K562 (cell line): Measurements from ENCODE around the gene GNA15. TPM values are rescaled to one million over a fixed set of nuclear protein-coding genes. Genes with fewer than 3 reads are reported as not detected.
"Not testable (repeated sequence)": the region's sequence is repeated elsewhere in the genome, so short reads cannot be mapped to it uniquely, and the experiment has no call there.

Experiments used
- ATAC-seq: fragments of 200-7000 bp; cut with Tn5 transposase; 3 replicates; pipeline ENCODE4 v1.9.1; 2020; ENCODE audit warnings: moderate library complexity
- BruUV-seq: library from RNA; stranded (reverse); fragments of 400-500 nt; replicated peaks from 2 replicates; lab custom pipeline; 2021; lab: Mats Ljungman, UMichigan
- CTCF ChIA-PET: fragments of 300-600 bp; formaldehyde crosslinking; extraction: SDS; loops from one replicate; lab custom pipeline; 2021; ENCODE audit warnings: low intra/inter-chr PET ratio; lab: Yijun Ruan, JAX
- POLR2A ChIA-PET: fragments of 300-600, 350-650 bp; sonication (Branson Sonifier 250); formaldehyde crosslinking; extraction: SDS; loops from one replicate; lab custom pipeline; 2021; ENCODE audit warnings: antibody characterized with exemption, inconsistent platforms; lab: Yijun Ruan, JAX
- DNase-seq, 4 experiments: peaks; one replicate each; pipeline versions ENCODE4 v3.0.0 to v3.0.0-alpha.2; 2011 to 2018; ENCODE audit warnings: low spot score in 3 of 4, mixed read lengths in 3 of 4; ENCODE audit errors: extremely low read depth in 1 of 4
- FAIRE-seq: peaks from 2 replicates; lab custom pipeline; 2011; peaks lifted over from hg19 to GRCh38; lab: Jason Lieb, UNC
- H2AFZ ChIP-seq: 2 replicates; pipeline ENCODE4 v1.6.0; 2011; ENCODE audit warnings: low read depth, low read length, control low read depth, inconsistent platforms
- H3K27ac ChIP-seq: fragments of 200-600 bp; 3 replicates; pipeline ENCODE4 v1.8.0; 2011; ENCODE audit warnings: low read depth, mild to moderate bottlenecking, control low read depth, inconsistent platforms, low read length, moderate library complexity, mixed read lengths; ENCODE audit errors: extremely low read depth
- H3K27me3 ChIP-seq, 2 experiments: fragments of 300-600 bp in 1 of 2; 2 replicates in 1 of 2; 3 replicates in 1 of 2; pipeline versions ENCODE4 v1.6.0 to v1.8.0; 2011; ENCODE audit warnings: inconsistent platforms in 2 of 2, low read length in 2 of 2, mild to moderate bottlenecking in 1 of 2, mixed read lengths in 1 of 2, moderate library complexity in 1 of 2; ENCODE audit not compliant: control insufficient read depth in 2 of 2, insufficient read depth in 2 of 2
- H3K36me3 ChIP-seq: fragments of 300-600 bp; 3 replicates; pipeline ENCODE4 v1.8.0; 2011; ENCODE audit warnings: mild to moderate bottlenecking, low read length, inconsistent platforms; ENCODE audit not compliant: control insufficient read depth, insufficient read depth
- H3K4me1 ChIP-seq, 2 experiments: fragments of 200-600 bp in 1 of 2; replicated peaks in 1 of 2; 2 replicates in 1 of 2; 3 replicates in 1 of 2; pipeline versions ENCODE4 v1.5.1 to v1.8.0; 2011; ENCODE audit warnings: inconsistent platforms in 2 of 2, low read length in 2 of 2, mild to moderate bottlenecking in 1 of 2, mixed read lengths in 1 of 2, moderate library complexity in 1 of 2; ENCODE audit not compliant: control insufficient read depth in 2 of 2, insufficient read depth in 2 of 2
- H3K4me2 ChIP-seq: 2 replicates; pipeline ENCODE4 v1.6.1; 2011; ENCODE audit warnings: low read length, control low read depth, inconsistent platforms, mixed read lengths; ENCODE audit not compliant: insufficient read depth
- H3K4me3 ChIP-seq: fragments of 200-600 bp; sonication (generic), shearing (Covaris generic); 2 replicates; pipeline ENCODE4 v1.5.1; 2016; ENCODE audit warnings: control low read depth, inconsistent platforms
- H3K79me2 ChIP-seq: fragments of 200-600 bp; 3 replicates; pipeline ENCODE4 v1.8.0; 2011; ENCODE audit warnings: low read length, inconsistent platforms; ENCODE audit not compliant: control insufficient read depth, insufficient read depth
- H3K9ac ChIP-seq, 2 experiments: 2 replicates each; pipeline versions ENCODE4 v1.6.0 to v1.6.1; 2011; ENCODE audit warnings: low read depth in 2 of 2, low read length in 2 of 2, control low read depth in 1 of 2, inconsistent platforms in 1 of 2, mild to moderate bottlenecking in 1 of 2, mixed read lengths in 1 of 2; ENCODE audit not compliant: insufficient read depth in 1 of 2
- H3K9me1 ChIP-seq: one replicate; pipeline ENCODE4 v1.6.0; 2011; ENCODE audit warnings: inconsistent platforms, mild to moderate bottlenecking, low read length, moderate library complexity; ENCODE audit not compliant: control insufficient read depth, insufficient read depth
- H3K9me3 ChIP-seq: replicated peaks from 2 replicates; pipeline ENCODE4 v1.5.1; 2011; ENCODE audit warnings: low read depth, low read length, inconsistent platforms; ENCODE audit not compliant: control insufficient read depth, insufficient read depth
- H4K20me1 ChIP-seq: replicated peaks from 2 replicates; pipeline ENCODE4 v1.6.1; 2011; ENCODE audit warnings: low read length, inconsistent platforms, mixed read lengths; ENCODE audit not compliant: control insufficient read depth, insufficient read depth
- HMGXB4 ChIP-seq: sonication (generic); formaldehyde crosslinking; IDR thresholded peaks from 2 replicates; pipeline ENCODE4 v1.8.1; 2023; ENCODE audit warnings: mild to moderate bottlenecking, missing genetic modification reagents
- MBD1 ChIP-seq: fragments of 250-450 bp; sonication (Bioruptor Pico); IDR thresholded peaks from 2 replicates; pipeline ENCODE4 v1.8.0; 2022; ENCODE audit warnings: inconsistent platforms
- ZNF512 ChIP-seq: IDR thresholded peaks from 2 replicates; pipeline ENCODE4 v1.6.1; 2016; ENCODE audit warnings: missing genetic modification characterization, missing compliant biosample characterization
- WGBS: fragments of 100-300 bp; shearing (Covaris generic); methylation state at CpG from one replicate; pipeline ENCODE4 v1.1.6; 2016; ENCODE audit warnings: low coverage, mixed read lengths; ENCODE audit not compliant: insufficient coverage; ENCODE audit errors: missing lambda C conversion rate; 5-methylcytosine and 5-hydroxymethylcytosine counted together
- in situ Hi-C: fragments of 300-500 bp; cut with MboI; formaldehyde crosslinking; loops from 4 replicates; pipeline ENCODE4 v1.15.0; 2018; ENCODE audit warnings: inconsistent platforms, mixed read lengths
- intact Hi-C: fragments of 100-400 bp; cut with micrococcal nuclease; formaldehyde crosslinking; loops from 2 replicates; pipeline ENCODE4 v1.14.2; 2022
- polyA plus RNA-seq, 8 experiments: library from polyadenylated mRNA; depleted of rRNA in 4 of 8; stranded (reverse) in 5 of 8; unstranded in 3 of 8; fragments of >200 nt; fragmentation: Nextera tagmentation in 2 of 8; fragmentation: Illumina TruSeq in 1 of 8; extraction: Ambion mirVana in 2 of 8; extraction: Trizol in 1 of 8; gene quantifications; 2 replicates each; pipeline versions ENCODE4 v1.2.1 to v1.2.3, GENCODE V29; 2011 to 2014; ENCODE audit warnings: inconsistent platforms in 1 of 8, missing spikeins in 1 of 8
- total RNA-seq, 7 experiments: library from RNA; depleted of rRNA in 6 of 7; stranded (reverse); fragments of >200 nt in 6 of 7; fragmentation: Illumina TruSeq in 2 of 7; extraction: Trizol in 2 of 7; gene quantifications; 2 replicates each; pipeline versions ENCODE4 v1.2.1 to v1.2.3, GENCODE V29; 2011 to 2021; ENCODE audit warnings: low replicate concordance in 1 of 7
- TF ChIP-seq, protein P1 (sequence below): fragments of 450-650 bp; formaldehyde crosslinking; IDR thresholded peaks from 2 replicates; pipeline ENCODE4 v1.4.0; 2020; ENCODE audit warnings: mild to moderate bottlenecking, moderate library complexity

GNA15 gene
- total and polyA plus RNA-seq, 9 of the 15 experiments (the other 6 are each of a cell fraction or from before 2014, with no cell fraction given), result 0.03 to 0.24 (median 0.11) TPM; not detected in 1

DNA sequence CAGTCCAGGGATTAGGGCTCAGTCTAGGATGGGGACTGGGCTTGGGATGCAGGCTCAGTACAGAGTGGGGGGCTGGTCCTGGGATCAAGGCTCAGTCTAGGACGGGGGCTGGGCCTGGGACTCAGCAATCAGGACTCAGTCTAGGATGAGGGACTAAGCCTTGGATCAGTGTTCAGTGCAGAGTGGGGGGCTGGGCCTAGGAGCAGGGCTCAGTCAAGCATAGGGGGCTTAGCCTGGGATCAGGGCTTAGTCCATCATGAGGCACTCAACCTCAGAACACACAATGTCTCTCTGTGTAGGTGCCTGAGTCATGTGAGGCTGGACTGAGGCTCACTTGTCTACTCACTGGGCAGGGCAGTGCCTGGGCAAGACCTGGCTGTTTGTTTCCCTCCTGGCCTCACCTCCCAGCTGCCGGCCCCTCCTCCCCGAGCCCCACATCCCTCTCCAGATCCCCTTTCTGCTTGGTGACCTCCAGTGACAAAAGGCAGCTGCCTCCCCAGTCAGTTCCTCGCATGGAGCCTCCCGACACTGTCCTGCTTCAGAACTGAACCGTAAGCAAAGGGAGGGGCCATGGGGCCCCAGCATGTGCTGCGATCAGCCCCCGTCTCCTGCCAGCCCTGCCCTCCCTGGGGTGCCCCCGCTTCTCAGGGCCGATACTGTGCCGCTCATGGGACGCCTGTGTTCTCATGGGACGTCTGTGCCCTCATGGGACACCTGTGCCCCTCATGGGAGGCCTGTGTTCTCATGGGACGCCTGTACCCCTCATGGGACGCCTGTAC, 36.2 kb downstream of the GNA15 start:
- H3K79me2 ChIP-seq, result no peaks in the 10 kb centered on the region
- ChIA-PET CTCF (interaction anchor here (0.6 kb wide), 3 partner anchors 88 to 331 kb away, joined by 3 read pairs; partner anchors contain the start of gene ZNF555), POLR2A (interaction anchor here (1.0 kb wide), 1 partner anchor 12 kb away, joined by 4 read pairs; no protein-coding TSS in a partner anchor)
- DNase-seq (no peak), ATAC-seq (no peak), FAIRE-seq (no peak)
- no peaks in the 10 kb centered on the region for H3K9me3 ChIP-seq
- no peak overlapping the region for H3K27ac ChIP-seq
- H3K4me2 ChIP-seq, result no peak overlapping the region
- no peaks in the 10 kb centered on the region for H4K20me1 ChIP-seq
- H3K9me1 ChIP-seq, result no peaks in the 10 kb centered on the region
- TF ChIP-seq HMGXB4 (CRISPR knock-in tag), result no peak
- TF ChIP-seq, protein P1, sequence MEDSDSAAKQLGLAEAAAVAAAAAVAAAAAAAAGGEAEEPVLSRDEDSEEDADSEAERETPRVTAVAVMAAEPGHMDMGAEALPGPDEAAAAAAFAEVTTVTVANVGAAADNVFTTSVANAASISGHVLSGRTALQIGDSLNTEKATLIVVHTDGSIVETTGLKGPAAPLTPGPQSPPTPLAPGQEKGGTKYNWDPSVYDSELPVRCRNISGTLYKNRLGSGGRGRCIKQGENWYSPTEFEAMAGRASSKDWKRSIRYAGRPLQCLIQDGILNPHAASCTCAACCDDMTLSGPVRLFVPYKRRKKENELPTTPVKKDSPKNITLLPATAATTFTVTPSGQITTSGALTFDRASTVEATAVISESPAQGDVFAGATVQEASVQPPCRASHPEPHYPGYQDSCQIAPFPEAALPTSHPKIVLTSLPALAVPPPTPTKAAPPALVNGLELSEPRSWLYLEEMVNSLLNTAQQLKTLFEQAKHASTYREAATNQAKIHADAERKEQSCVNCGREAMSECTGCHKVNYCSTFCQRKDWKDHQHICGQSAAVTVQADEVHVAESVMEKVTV (CRISPR knock-in tag), result no peak
- no peak for TF ChIP-seq MBD1 (CRISPR knock-in tag)
- TF ChIP-seq ZNF512 (tag), result no peak
- WGBS, result 48% methylated on average over 8 of the region's 15 CpGs
- H3K27me3 ChIP-seq, result no peaks in the 10 kb centered on the region
- 0 out of 4 replicates have a peak overlapping the region, but pooled peaks of 1 of the 2 experiments have one; percentile 1 for H3K9ac ChIP-seq
- BruUV-seq, result no TSS peak
- no peak overlapping the region for H2AFZ ChIP-seq
- intact Hi-C loops, result no loop called here
- peaks cover 9 to 14% of the 10 kb centered on the region in 2 experiments; a peak in 4 of 5 replicates for H3K4me1 ChIP-seq
- H3K36me3 ChIP-seq, result no peaks in the 10 kb centered on the region
- H3K4me3 ChIP-seq, result no peak overlapping the region
- in situ Hi-C loops, result no loop called here

GRCh38 chr19:3172673-3173000, 36.8 kb downstream of the GNA15 start:
- H3K27me3 ChIP-seq, FAIRE-seq, intact Hi-C loops, H3K9me3 ChIP-seq, H3K36me3 ChIP-seq, ATAC-seq, POLR2A ChIA-PET, H4K20me1 ChIP-seq, H3K4me3 ChIP-seq, in situ Hi-C loops, H3K79me2 ChIP-seq, H3K4me2 ChIP-seq, H3K9ac ChIP-seq, DNase-seq, H3K9me1 ChIP-seq, H2AFZ ChIP-seq, BruUV-seq, H3K27ac ChIP-seq: not testable (repeated sequence)
- CTCF ChIA-PET, result interaction anchor here (0.6 kb wide), 2 partner anchors 154 to 332 kb away, joined by 3 read pairs; partner anchors contain the start of gene ZNF555
- peaks cover 14 to 19% of the 10 kb centered on the region in 2 experiments; a peak in 4 of 5 replicates for H3K4me1 ChIP-seq
- WGBS, result 48% methylated on average over 6 of the region's 6 CpGs
